GM19193 (cell line): ENCODE measurements around the gene C5orf63.

Experiments
- POLR2A ChIP-seq: IDR thresholded peaks from 4 replicates; pipeline ENCODE4 v1.6.1; 2011; ENCODE audit not compliant: insufficient read depth, insufficient read length; ENCODE audit errors: extremely low read depth

The C5orf63 gene

DNA sequence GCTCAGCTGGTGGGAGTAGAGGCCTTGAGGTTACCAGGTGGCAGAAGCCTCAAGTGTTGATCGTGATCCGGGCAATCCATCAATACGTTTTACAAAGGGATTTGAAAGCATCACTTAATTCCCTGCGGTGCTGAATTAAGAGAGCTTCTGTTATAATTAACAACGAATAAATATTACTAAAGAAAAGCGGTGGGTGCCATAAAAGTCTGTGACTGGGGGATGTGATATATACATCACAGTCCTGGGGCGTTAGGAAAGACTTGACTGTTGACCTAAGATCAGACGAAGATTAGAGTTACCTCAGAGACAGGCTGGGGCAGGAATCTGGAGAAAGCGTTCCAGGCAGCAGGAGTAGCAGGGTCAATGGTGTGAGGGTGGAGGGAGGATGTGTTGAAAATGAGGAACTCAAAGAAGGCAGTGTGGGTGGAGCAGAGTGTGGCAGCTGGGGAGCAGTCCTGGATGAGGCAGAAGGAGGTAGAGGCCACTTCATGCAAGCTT is 6.7 kb upstream of the C5orf63 start:
- TF ChIP-seq POLR2A, result no peak

DNA sequence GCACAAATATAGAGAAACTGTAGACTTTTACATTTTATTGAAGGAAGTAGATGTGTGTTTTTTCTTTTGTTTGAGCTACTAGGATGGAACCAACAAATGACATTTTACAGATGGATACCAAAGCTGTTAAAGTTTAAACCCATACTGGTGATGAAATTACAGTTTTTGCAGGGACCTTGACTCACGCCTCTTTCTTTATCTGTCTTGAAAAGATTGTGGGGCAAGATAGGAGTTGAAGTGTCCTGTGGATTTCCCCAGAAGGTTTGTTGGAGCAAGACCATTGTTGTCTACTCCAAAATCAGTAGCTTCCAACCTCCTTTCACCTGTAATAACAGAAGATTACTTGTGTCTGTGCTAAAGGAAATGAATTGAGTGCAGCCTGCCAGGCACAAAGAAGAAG is 4.1 kb upstream of the C5orf63 start:
- TF ChIP-seq POLR2A, result no peak

DNA sequence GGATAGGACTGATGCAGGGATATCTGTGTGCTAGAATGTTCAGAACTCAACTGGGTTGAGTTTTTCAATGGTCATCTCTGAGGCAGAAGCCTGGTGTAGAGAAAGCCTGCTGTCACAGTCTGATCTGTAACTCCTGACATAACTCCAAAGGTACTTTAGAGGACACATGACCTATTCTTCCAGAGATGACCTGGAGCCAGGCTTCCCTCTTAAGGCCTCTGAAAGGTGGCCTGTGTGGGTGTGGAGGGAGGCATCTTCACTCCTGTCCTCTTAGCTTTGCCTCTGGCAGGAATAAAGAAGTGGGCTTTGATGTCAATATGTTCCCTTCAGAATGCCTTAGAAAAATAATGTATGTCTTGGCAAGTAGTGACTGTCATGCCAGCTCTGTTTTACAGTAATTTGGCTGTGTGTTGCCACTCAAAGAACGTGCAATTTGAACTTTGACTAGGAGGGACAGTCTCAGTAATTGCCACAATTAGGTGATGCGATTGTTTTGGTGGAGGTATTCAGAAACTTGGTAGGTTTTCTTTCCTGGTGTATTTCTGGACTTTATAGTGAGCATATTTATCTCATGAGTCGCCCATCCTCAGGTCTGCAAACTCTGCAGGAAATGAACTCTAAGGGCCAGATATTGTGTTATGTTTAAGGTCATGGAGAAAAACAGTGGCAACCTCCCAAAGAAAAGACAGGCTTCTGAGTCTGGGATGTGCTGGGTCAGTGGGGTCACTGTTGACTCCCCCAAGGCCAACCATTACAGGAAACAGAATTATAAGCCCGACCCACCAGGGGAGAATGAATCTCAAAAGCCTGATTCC is 3.2 kb upstream of the C5orf63 start:
- no peak for TF ChIP-seq POLR2A

DNA sequence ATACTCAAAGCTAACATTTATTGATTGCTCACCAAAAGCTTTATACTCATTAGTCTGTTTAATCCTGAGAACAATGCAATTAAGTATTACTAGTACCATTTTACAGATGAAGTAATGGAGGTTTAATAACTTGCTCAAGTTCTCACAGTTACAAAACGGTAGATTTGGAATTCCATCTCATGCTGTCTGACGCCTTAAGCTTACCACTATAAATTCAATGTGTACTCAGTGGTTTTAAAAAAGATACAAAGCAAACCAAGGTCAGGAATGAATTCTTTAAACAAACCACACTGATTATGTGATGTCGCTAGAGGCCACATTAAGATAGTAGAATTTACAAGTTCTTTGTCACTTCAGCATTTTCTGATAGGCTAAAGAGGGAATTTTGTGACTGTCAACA is 1.2 kb upstream of the C5orf63 start:
- TF ChIP-seq POLR2A, result no peak

DNA sequence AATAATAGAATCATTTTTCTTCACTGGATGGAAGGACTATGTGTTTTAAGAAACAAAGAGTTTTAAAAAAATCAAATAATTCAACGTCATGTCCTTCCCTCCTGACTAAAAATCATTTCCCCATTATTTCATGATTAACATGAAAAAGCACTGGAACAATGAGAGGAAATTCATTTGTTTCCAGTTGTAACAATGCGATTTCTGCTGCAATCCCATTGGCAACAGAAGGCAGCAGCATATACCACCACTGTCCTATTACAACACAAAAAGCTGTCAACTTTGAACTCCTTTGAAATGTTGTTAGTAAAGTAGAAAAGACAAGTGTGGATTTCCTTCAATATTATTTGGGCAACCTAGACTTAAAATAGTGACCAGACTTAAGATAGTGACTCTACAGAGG is 3.1 kb downstream of the C5orf63 start:
- TF ChIP-seq POLR2A, result no peak

DNA sequence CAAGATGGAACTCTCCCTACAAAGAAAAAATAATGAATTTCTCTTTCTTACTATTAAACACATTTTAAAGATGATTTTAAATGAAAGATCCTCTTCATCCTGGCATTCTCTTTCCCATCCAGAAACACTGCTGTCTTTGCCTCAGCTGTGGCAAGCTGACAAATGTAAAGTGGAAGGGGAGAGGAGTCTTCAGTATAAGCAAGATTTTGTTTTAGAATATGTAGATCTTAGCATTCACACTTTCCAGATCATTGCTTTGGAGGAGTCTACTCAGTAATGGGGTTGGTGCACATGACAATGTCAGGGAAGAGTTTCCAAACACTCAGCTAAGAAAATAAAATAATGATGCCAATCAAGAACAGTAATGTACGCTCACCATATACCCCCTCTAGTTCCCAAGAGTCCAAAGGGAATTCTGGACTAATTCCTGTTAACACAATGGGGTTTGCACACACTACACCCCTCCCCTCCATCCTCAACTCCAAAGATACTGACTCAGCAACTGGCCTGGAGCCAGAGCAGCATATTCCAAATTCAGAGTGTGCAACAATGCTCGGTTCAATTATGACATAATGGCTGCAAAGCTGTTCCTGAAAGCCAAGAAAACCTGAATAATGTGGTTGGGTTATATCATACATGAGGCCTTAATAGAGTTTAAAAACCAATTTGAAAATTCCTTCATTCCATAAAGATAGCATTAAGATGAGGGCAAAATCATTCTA is 4.6 kb downstream of the C5orf63 start:
- TF ChIP-seq POLR2A, result no peak

DNA sequence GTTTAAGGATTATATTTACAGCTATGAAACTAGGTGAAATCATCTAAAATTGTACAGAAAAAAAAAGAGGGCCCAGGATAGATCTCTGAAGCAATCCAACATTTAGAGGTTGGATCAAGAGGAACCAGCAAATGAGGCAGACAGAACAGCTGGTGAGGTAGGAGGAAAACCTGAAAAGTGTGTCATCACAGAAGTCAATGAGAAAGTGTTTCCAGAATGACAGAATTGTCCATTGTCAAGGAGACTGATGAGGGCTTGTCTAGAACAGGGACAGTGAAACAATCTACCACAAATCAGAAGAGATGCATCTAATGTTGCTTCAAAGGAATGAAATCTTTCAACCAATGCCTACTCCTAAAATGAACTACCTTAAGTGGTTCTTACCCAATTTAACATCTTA is 6.6 kb downstream of the C5orf63 start:
- TF ChIP-seq POLR2A, result no peak

DNA sequence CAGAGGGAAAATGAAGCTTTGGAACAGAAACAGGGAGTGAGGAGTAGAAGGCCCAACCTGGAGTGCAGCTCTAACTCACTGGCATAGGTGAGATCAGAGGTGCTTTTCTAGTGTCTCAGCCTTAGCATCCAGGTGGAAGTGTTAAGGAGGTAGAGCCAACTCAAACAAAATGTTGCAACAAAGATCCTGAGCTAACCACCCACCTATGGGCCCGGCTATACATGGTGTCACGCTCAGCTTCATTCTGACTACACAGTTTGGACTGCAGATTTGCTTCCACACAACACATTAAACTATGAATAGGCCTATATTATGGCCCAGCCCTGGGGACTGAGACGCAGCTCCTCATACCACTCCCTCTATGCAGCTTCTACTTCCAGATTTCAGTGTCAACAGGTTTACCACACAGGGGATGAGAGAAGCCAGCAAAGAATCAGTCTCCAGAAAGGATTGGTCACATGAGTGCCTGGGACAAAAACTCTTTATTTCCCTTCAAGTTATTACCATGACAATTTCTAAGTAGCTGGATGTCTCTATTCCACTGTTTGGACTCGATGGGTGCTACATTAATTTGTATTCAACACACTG is 9.0 kb downstream of the C5orf63 start:
- no peak for TF ChIP-seq POLR2A

DNA sequence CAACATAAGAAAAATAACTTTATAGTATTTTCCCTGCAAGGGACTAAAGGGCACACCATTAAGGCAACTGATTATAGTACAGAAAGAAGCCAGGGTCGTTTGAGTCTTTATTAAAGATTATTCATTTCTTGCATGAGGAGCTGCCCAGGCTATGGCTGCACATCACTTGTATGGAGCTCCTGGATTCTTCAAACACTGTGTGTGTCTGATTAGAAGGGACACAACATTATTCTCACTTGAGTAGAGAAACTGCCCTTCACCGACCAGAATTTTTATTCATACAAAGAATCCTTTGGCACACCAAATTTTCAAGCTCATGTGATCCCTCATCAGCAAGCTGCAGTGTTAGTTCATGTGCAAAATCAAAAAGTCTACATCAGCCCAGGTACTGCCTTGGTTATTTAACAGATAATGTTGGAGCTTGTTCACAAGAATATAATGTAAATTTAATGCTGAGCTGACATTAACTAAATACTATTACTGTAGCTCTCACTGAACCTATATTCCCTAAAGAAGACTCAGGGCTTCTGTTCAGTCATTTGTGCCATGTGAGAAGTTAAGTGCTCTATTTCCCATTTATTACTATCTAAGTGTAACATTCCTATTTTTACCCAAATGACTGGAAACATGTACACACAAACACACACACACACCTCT is 9.9 kb downstream of the C5orf63 start:
- TF ChIP-seq POLR2A, result no peak

DNA sequence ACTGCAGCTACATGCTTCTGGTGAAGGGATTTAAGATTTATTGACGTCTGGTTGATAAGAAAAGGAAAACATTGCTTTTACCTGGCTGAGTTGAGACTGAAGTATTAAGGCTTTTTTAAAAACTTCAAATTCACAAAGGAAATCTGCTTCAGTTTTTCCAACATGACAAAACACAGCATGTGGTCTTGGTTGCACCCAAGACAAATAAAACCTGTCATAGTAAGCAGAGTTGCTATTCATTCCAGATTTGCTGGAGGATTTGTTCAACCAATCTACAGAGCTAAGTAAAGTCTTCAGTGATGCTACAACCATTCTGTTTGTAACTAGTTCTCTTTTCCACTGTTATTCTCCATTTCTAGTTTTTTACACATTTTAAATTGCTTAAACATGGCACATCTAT is 11.3 kb downstream of the C5orf63 start:
- no peak for TF ChIP-seq POLR2A

DNA sequence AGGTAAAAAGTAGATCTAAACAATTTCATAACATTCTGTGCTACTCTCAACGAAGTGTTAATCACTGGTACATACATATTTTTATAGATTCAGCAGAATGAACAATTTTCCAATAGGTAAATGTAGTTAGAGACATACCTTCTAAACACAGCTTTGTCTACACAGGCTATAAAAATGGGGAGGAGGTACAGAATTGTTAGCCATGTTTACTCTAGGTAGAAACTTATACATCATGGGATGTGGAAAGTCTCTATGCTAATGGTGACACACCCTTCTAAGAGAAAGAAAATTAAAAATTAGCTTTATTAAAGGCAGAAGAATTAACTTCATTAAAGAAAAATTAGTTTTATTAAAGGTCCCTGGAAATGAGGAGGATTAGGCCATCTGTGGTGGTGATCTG is 11.8 kb downstream of the C5orf63 start:
- no peak for TF ChIP-seq POLR2A

DNA sequence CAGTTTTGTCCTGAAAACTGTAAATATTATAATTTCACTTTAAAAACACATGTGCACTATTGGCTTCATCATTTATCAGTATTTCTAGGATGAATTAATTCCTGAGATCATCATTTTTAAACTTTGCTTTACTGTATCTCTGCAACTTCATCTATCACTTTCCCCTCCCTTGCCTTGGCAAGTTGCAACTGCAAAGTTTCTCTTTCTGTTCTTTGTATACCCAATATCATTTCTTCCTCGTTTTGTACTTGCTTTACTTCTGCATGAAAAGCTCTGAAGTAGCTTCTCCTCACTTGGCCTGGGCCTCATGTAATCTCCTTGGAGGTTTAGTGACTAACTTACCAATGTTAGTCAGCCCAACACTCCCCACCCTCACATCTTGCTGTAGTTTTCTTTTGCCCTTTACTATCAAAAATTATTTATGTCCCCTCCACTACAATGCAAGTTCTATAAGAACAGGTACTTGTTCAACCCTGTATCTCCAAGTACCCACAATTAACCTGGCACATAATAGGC is 12.8 kb downstream of the C5orf63 start:
- no peak for TF ChIP-seq POLR2A

DNA sequence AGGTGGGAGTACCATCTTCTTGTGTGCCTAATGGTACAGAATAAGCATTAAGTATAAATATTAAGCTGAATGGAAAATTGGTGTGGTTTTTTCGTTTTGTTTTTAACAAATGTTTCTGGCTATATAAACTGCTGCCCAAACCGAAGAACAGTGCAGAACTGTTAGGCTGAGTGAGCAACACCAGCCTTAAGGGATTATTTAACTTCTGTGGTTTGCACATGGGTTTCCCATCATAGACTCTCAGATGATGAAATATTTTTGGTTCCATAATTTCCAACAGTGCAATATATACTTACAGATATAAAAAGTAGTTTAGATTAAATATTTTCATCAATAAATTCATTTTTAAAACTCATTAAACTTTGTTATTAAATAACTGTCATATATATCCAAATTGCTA is 16.4 kb downstream of the C5orf63 start:
- no peak for TF ChIP-seq POLR2A

DNA sequence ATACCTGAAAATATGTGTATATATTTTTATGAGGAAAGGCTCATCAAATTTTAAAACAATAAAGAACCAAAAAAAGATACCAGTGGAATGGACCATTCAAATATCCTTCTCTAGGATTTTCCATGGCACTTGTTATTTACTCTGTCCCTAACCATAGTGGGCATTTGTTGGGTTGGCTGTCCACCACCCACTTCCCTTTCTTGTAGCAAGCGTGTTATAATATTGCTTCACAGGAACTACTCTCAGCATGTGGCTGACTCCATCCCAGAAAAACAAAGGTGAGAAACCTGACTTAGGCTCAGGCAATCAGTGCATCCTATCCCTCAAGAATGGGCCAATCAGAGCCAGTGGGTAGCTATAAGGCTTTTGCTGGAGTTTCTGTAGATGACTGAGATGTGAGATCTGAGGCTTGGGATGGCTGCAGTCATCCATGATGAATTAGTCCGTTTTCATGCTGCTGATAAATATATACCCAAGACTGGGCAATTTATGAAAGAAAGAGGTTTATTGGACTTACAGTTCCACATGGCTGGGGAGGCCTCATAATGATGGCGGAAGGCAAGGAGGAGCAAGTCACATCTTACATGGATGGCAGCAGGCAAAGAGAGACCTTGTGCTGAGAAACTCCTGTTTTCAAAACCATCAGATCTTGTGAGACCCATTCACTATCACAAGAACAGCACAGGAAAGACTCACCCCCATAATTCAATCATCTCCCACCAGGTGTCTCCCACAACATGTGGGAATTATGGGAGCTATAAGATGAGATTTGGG is 17.2 kb downstream of the C5orf63 start:
- no peak for TF ChIP-seq POLR2A
